ENCODE measurements around the gene EGR2.
"Not testable (repeated sequence)": the region's sequence is repeated elsewhere in the genome, so short reads cannot be mapped to it uniquely, and the experiment has no call there.

Gene EGR2

DNA sequence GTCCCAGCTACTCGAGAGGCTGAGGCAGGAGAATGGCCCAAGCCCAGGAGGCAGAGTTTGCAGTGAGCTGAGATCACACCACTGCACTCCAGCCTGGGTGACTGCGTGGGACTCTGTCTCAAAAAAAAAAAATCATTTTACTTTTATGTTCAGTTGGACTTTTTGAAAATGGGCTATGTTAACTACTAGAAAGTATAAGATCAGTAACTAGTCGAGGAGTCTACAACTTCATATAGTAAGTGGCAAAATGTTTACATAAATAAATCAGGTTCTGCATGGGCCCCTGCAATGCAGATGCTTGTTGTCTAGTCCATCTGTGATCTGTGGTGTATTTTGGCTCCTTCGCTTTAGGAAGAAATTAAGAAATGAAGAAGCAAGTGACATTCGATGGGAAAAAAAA is 23.9 kb downstream of the EGR2 start:
- DNase-seq: no peak

DNA sequence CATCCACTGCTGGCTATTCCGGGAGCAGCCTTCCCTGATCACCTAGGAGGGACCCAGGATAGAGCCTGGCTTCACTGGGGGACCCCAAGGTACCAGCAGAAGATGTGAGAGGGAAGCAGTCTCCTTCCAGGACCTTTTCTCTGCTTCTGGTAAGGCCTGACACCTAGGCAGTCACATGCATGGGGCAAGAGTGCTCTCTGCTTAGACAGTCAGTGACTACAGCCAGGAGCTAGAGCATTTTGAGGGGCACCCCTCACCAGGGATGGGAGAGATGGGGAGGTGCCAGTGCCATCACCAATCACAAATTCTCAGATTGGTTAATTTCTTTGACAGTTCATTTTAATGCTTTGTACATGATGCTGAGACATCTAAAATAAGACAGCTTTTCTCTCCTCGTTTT is 25.6 kb downstream of the EGR2 start:
- no peak for DNase-seq

DNA sequence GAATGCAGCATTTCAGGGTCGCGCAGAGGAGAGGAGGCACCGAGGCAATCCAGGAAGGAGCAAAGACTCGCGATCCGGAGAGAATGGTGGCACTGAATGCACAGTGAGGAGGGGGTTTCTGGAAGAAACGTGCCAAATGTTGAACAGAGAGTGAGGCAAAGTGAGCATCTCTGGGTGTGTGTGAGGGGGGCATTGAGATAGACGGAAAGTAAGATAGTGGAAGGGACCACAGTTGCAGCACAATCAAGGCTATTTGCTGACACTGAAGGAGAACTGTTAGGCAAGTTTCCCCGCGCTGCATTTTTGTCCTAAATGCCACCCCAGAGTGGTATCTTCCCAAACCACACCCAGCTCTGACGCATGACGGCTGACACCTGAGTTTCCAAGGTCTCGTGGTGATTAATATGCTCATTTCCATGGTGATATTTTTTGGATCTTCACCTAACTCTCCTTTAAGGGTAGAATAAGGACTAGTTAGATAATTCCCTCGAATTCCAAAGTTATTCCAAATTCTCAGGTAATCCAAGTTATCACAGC is 26.1 kb downstream of the EGR2 start:
- DNase-seq: no peak

DNA sequence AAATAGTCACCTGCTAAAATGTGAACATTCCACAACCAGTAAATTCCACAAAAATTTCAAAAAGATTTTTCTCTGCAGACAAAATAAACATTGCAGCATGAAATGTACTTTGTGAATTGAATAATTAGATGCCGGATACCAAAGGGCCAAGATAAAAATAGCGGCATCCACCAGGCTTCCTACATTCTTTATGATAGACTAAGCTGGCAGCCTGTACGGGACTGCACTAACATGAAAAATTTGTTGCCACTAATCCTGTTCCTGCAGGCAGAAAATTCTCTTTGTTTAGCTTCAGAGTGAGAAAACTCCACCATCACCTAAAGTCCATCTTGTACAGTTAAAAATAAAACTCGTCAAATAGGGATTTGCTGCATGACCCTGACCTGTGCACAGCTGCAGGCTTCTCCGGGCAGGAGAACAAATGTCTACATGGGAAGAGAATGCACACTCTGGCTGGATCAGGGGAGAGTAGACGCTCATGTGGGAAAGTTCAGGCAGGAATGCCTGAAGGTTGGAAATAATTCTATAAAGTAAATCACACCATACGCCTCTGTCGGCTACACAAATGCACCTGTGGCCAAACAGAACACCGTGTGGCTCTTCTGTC is 27.2 kb downstream of the EGR2 start:
- no peak for DNase-seq

DNA sequence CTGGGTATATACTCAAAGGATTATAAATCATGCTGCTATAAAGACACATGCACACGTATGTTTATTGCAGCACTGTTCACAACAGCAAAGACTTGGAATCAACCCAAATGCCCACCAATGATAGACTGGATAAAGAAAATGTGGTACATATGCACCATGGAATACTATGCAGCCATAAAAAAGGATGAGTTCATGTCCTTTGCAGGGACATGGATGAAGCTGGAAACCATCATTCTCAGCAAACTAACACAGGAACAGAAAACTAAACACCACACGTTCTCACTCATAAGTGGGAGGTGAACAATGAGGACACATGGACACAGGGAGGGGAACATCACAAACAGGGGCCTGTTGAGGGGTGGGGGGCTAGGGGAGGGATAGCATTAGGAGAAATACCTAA is 27.9 kb downstream of the EGR2 start:
- not testable (repeated sequence) for DNase-seq

DNA sequence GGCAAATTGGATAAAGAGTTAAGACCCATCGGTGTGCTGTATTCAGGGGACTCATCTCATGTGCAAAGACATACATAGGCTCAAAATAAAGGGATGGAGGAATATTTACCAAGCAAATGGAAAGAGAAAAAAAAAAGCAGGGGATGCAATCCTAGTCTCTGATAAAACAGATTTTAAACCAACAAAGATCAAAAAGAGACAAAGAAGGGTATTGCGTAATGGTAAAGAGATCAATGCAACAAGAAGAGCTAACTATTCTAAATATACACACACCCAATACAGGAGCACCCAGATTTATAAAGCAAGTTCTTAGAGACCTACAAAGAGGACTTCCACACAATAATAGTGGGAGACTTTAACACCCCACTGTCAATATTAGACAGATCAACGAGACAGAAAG is 31.6 kb downstream of the EGR2 start:
- DNase-seq: not testable (repeated sequence)

DNA sequence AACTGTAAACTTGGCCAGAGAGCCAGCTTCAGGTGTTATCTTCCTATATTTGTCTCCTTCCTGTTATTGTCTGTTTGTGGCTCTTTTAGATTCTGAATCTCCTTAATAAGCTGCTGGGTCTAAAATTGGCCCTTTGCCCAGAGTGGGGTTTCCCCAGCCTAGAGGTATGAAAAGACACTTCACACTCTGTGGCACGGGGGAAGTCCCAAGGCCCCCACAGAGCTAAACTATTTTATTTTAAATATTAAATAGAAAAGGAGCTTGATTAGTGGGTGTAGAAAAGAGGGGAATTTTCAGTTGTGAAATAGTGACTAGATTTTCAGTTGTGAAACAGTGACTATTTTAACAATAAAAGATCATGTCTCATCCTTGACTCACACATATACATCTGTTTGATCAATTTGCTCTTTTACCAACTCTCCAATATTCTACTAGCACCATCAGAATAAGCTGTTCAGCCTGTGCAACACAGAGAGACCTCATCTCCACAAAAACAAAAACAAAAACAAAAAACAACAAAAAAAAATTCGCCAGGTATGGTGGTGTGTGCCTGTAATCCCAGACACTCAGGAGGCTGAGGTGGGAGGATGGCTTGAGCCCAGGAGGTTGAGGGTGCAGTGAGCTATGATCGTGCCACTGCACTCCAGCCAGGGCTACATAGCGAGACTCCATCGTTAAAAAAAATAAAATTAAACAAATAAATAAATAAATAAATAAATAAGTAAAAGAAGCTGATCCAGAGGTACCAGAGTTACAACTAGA is 36.5 kb downstream of the EGR2 start:
- no peak for DNase-seq

DNA sequence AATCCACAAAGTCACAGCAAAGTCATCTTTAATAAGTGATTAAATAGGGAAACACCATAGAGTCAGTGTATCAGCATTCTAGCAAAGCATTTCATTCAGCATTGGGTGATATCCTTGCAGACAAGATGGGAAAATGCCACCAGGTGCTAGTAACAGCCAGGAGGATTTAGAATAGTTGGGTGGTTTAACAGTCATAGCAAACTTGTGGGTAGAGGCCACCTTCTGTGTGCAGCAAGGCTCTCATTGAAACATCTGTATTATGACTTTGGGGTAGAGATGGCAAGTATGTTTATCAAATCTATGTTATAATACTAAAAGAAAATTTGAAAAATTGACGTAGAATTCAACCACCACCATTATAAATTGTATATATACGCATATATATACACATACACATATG is 38.0 kb downstream of the EGR2 start:
- DNase-seq: no peak

DNA sequence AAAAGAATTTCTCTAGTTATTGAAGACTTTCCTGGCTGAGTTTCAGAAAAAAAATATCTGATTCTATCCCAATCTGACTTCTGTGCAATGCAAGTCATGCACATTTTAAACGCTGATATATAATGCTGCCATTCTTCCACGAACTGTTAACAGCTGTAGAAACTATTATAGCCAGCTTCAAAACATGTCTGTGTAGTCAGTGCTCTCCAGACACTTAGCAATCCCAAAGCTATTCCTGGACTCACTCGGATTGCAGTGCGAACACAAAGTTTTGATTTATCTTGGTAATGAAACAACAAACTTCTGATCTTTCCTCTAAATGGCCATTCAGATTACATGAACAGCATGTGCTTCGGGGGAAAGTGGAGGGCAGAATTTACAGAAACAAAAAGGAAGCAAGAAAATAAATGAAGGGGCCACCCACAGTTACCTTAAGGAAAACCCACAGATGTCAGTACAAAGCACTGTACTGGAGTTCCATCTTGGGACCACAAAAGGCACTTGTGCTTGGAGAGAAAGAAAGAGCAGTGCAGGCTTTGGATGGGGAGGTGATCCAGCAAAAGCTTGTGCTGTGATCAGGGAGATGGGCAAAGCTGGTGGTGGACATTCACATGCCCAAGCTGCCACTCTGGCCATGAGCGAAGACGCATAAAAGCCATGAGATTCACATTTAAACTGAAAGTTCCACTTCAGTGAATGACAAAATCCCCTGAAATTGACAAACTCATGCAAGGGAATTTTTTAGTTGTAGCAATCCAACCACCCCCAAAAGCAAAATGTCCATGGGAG is 43.8 kb downstream of the EGR2 start:
- DNase-seq: no peak

DNA sequence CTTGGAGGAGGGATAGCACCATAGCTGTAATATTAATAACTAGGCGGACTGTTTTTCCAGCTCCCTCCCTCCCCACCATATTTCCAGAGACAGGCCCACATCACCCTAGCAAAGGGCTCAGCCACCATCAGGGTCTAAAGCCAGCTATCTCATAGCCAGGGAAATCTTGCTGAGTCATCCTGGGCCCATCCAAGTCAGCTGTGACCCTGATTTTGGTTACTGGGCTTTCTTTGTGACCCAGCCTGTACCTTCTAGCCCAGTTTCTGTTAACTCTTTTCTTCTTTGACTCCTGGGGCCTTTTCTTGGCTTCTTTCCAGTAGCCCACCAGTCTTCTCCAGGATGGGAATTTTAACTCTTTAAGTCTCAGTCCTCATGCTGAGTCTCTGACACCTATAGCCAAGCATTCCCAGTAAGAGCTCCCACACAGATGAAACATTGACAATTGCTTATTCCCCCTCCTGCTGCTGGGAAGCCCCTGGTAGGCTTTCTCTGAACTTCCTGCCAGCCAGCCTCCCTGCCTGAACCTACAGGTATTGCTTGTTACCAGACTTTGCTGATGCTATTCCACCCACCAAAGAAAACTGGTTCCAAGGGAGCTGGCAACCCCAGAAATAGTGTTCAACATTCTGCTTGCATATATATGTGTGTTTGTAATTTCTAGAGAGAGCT is 46.5 kb downstream of the EGR2 start:
- DNase-seq: no peak

DNA sequence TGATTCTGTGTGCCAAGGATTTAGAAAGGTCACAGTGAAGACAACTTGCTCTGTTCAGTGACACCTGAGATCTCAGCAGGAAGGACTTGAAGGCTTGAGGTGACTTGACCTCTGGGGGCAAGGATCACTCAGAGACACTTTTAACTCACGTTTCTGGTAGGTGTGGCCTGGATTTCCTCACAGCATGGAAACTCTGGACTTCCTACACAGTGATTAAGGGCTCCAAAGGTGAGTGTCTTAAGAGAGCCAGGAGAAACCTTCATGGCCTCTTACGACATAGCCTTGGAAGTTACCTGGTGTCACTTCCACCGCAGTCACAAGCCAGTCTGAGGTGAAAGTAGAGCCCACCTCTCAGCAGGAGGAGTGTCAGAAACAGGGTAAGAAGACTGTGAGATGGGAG is 49.8 kb downstream of the EGR2 start:
- no peak for DNase-seq

DNA sequence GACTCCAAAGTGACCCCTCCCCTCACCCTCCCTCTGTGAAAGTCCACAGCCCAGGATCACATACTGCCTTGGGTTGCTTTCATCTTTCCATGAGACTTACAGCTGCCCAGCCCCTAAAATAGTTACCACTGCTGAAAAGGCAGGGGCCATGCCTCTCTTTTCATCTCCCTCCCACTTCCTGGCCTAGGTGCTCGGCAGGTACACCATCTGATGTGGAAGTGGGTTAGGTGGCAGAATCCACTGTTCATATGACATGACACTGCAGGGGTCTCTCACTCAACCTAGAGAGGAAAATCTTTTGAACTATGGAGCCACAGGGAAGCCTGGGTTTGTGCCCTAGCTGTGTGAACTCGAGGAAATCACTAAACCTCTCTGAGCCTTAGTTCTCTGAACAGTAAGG is 50.4 kb downstream of the EGR2 start:
- no peak for DNase-seq

DNA sequence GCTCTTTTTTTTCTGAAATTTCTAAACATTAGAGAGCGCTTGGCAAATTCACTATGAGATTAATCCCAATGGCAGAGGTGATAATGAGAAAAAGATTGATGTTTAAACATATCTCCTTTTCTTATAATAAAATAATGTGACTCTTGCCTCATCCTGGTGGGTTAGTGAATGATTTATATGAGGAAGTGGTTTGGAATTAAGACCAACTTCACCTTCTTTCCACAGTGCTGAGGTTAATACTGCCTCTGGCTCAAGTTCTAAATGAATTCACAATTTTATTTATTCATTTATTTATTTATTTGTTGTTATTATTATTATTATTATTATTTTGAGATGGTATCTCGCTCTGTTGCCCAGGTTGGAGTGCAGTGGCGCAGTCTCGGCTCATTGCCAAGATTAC is 52.2 kb downstream of the EGR2 start:
- DNase-seq: no peak

DNA sequence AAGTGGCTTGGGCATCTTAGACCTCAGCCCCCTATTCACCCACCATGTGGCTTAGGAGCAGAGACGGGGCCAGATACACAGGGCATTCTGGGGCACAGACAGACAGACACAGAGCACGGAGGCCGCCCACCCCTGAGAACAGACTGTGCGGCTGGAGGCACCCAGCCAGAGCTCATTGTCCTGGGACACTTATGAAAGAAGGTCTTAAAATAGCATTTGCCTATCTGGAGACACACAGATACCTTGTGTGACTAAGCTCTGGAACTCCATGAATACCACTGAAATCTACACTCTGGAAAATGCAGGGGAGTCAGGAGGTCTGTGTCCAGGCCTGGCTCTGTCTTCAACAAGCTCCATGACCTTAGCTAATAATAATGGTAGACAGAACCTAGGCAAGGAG is 53.0 kb downstream of the EGR2 start:
- DNase-seq: no peak

Data from NCI-H526 (cell line).